Mesenchymal stem cell (in vitro differentiated cells and primary cell): Measurements from ENCODE around the gene DSCAM.

Source experiments
- DNase-seq: peaks from one replicate; pipeline ENCODE4 v3.0.0-alpha.2; 2013
- H2AFZ ChIP-seq: one replicate; pipeline ENCODE4 v1.6.1; 2013; ENCODE audit warnings: low read depth, mild to moderate bottlenecking, control low read depth, inconsistent platforms, low read length, moderate library complexity
- H2AK5ac ChIP-seq: 2 replicates; pipeline ENCODE4 v1.6.1; 2013; ENCODE audit warnings: low read length, moderate library complexity, mild to moderate bottlenecking, inconsistent platforms; ENCODE audit not compliant: severe bottlenecking
- H2BK120ac ChIP-seq: one replicate; pipeline ENCODE4 v1.6.1; 2013; ENCODE audit warnings: low read depth, mild to moderate bottlenecking, inconsistent platforms, low read length, moderate library complexity
- H2BK12ac ChIP-seq, 2 experiments: one replicate each; pipeline ENCODE4 v1.6.1; 2013; ENCODE audit warnings: inconsistent platforms in 2 of 2, low read length in 2 of 2, mild to moderate bottlenecking in 2 of 2, moderate library complexity in 2 of 2, control low read depth in 1 of 2
- H2BK15ac ChIP-seq: one replicate; pipeline ENCODE4 v1.6.1; 2013; ENCODE audit warnings: mild to moderate bottlenecking, low read depth, inconsistent platforms; ENCODE audit not compliant: poor library complexity, severe bottlenecking
- H2BK5ac ChIP-seq: 2 replicates; pipeline ENCODE4 v1.6.1; 2013; ENCODE audit warnings: low read depth, mild to moderate bottlenecking, low read length, control low read depth, inconsistent platforms; ENCODE audit not compliant: poor library complexity, severe bottlenecking
- H3K14ac ChIP-seq, 2 experiments: one replicate each; pipeline ENCODE4 v1.6.1; 2013; ENCODE audit warnings: inconsistent platforms in 2 of 2, low read length in 2 of 2, control low read depth in 1 of 2, mild to moderate bottlenecking in 1 of 2, moderate library complexity in 1 of 2
- H3K18ac ChIP-seq, 2 experiments: one replicate each; pipeline ENCODE4 v1.6.1; 2013; ENCODE audit warnings: inconsistent platforms in 2 of 2, low read length in 2 of 2, control low read depth in 1 of 2, low read depth in 1 of 2, mild to moderate bottlenecking in 1 of 2
- H3K23ac ChIP-seq, 2 experiments: one replicate each; pipeline ENCODE4 v1.6.1; 2013; ENCODE audit warnings: inconsistent platforms in 2 of 2, low read length in 2 of 2, mild to moderate bottlenecking in 2 of 2, moderate library complexity in 2 of 2, control low read depth in 1 of 2
- H3K27ac ChIP-seq: 2 replicates; pipeline ENCODE4 v1.5.1; 2013; ENCODE audit warnings: mild to moderate bottlenecking, moderate library complexity, low read length, control low read depth, inconsistent platforms; ENCODE audit not compliant: poor library complexity, severe bottlenecking
- H3K27me3 ChIP-seq, 2 experiments: 2 replicates each; pipeline versions ENCODE4 v1.6.1 to v1.7.0; 2013; ENCODE audit warnings: low read length in 2 of 2, mild to moderate bottlenecking in 2 of 2, moderate library complexity in 2 of 2, control low read depth in 1 of 2, inconsistent platforms in 1 of 2; ENCODE audit not compliant: control insufficient read depth in 1 of 2, insufficient read depth in 1 of 2
- H3K36me3 ChIP-seq, 2 experiments: 2 replicates each; pipeline versions ENCODE4 v1.6.1 to v1.7.0; 2013; ENCODE audit warnings: low read length in 2 of 2, control low read depth in 1 of 2, inconsistent platforms in 1 of 2, low read depth in 1 of 2, mild to moderate bottlenecking in 1 of 2; ENCODE audit not compliant: insufficient read depth in 2 of 2, control insufficient read depth in 1 of 2
- H3K4ac ChIP-seq, 2 experiments: one replicate each; pipeline ENCODE4 v1.6.1; 2013; ENCODE audit warnings: inconsistent platforms in 2 of 2, low read length in 2 of 2, mild to moderate bottlenecking in 2 of 2, moderate library complexity in 2 of 2, control low read depth in 1 of 2, low read depth in 1 of 2
- H3K4me1 ChIP-seq: 2 replicates; pipeline ENCODE4 v1.6.1; 2013; ENCODE audit warnings: low read depth, low read length, control low read depth; ENCODE audit not compliant: control insufficient read depth, insufficient read depth
- H3K4me2 ChIP-seq: 2 replicates; pipeline ENCODE4 v1.6.1; 2013; ENCODE audit warnings: low read length, mild to moderate bottlenecking, inconsistent platforms; ENCODE audit not compliant: poor library complexity, severe bottlenecking
- H3K4me3 ChIP-seq, 2 experiments: 2 replicates each; pipeline versions ENCODE4 v1.5.1 to v1.7.0; 2013; ENCODE audit warnings: low read length in 2 of 2, mild to moderate bottlenecking in 2 of 2, control low read depth in 1 of 2, low read depth in 1 of 2; ENCODE audit not compliant: insufficient read depth in 1 of 2
- H3K79me1 ChIP-seq: replicated peaks from 2 replicates; pipeline ENCODE4 v1.6.1; 2013; ENCODE audit warnings: mild to moderate bottlenecking, control low read depth, low read length, inconsistent platforms; ENCODE audit not compliant: poor library complexity, severe bottlenecking
- H3K9ac ChIP-seq: 2 replicates; pipeline ENCODE4 v1.7.0; 2013; ENCODE audit warnings: mild to moderate bottlenecking, low read length, moderate library complexity
- H3K9me3 ChIP-seq: 2 replicates; pipeline ENCODE4 v1.7.0; 2013; ENCODE audit warnings: mild to moderate bottlenecking, low read length; ENCODE audit not compliant: control insufficient read depth
- H4K8ac ChIP-seq: one replicate; pipeline ENCODE4 v1.6.1; 2013; ENCODE audit warnings: inconsistent platforms, mild to moderate bottlenecking, low read length, moderate library complexity
- H4K91ac ChIP-seq: one replicate; pipeline ENCODE4 v1.6.1; 2013; ENCODE audit warnings: mild to moderate bottlenecking, low read length, inconsistent platforms
- WGBS: methylation state at CpG from one replicate; pipeline ENCODE4 v1.1.7; 2013; ENCODE audit warnings: mixed read lengths; 5-methylcytosine and 5-hydroxymethylcytosine counted together

The DSCAM gene

GRCh38 chr21:40018871-40019475 is 828.0 kb downstream of the DSCAM start:
- Histone ChIP-seq H3K4me1 (no peaks in the 10 kb centered on the region), H2BK15ac (no peak overlapping the region), H3K18ac (no peak overlapping the region), H3K14ac (no peak overlapping the region), H4K91ac (no peak overlapping the region), H2AFZ (no peak overlapping the region), H2AK5ac (no peak overlapping the region), H3K4me3 (no peak overlapping the region), H2BK120ac (no peak overlapping the region), H3K4me2 (no peak overlapping the region), H3K79me1 (no peaks in the 10 kb centered on the region), H2BK5ac (no peak overlapping the region), H3K27me3 (no peaks in the 10 kb centered on the region), H4K8ac (no peak overlapping the region), H3K9me3 (no peaks in the 10 kb centered on the region), H3K23ac (no peak overlapping the region), H3K4ac (no peak overlapping the region), H2BK12ac (no peak overlapping the region), H3K27ac (no peak overlapping the region), H3K9ac (no peak overlapping the region), H3K36me3 (no peaks in the 10 kb centered on the region)
- 80% methylated on average over 3 of the region's 3 CpGs for WGBS
- no peak for DNase-seq

GRCh38 chr21:40016667-40017066 is 830.3 kb downstream of the DSCAM start:
- Histone ChIP-seq H2BK5ac (no peak overlapping the region), H3K9ac (no peak overlapping the region), H4K8ac (no peak overlapping the region), H2BK12ac (no peak overlapping the region), H3K4me3 (no peak overlapping the region), H3K4me2 (no peak overlapping the region), H4K91ac (no peak overlapping the region), H2BK15ac (no peak overlapping the region), H3K36me3 (no peaks in the 10 kb centered on the region), H2AFZ (no peak overlapping the region), H3K23ac (no peak overlapping the region), H3K14ac (no peak overlapping the region), H2BK120ac (no peak overlapping the region), H3K27ac (no peak overlapping the region), H3K4me1 (no peaks in the 10 kb centered on the region), H3K79me1 (no peaks in the 10 kb centered on the region), H3K27me3 (no peaks in the 10 kb centered on the region), H3K18ac (no peak overlapping the region), H3K9me3 (no peaks in the 10 kb centered on the region), H2AK5ac (no peak overlapping the region), H3K4ac (no peak overlapping the region)
- no peak for DNase-seq
- WGBS = 79% methylated on average over 7 of the region's 8 CpGs

GRCh38 chr21:40016234-40016633 is 830.7 kb downstream of the DSCAM start:
- Histone ChIP-seq H2BK120ac (no peak overlapping the region), H2BK5ac (no peak overlapping the region), H3K4me2 (no peak overlapping the region), H3K4ac (no peak overlapping the region), H3K79me1 (no peaks in the 10 kb centered on the region), H4K8ac (no peak overlapping the region), H3K23ac (no peak overlapping the region), H3K4me1 (no peaks in the 10 kb centered on the region), H2AFZ (no peak overlapping the region), H4K91ac (no peak overlapping the region), H3K27ac (no peak overlapping the region), H3K9me3 (no peaks in the 10 kb centered on the region), H3K27me3 (no peaks in the 10 kb centered on the region), H3K9ac (no peak overlapping the region), H3K4me3 (no peak overlapping the region), H3K14ac (no peak overlapping the region), H2BK15ac (no peak overlapping the region), H3K18ac (no peak overlapping the region), H3K36me3 (no peaks in the 10 kb centered on the region), H2AK5ac (no peak overlapping the region), H2BK12ac (no peak overlapping the region)
- DNase-seq = no peak
- 48% methylated on average over 3 of the region's 3 CpGs for WGBS

DNA sequence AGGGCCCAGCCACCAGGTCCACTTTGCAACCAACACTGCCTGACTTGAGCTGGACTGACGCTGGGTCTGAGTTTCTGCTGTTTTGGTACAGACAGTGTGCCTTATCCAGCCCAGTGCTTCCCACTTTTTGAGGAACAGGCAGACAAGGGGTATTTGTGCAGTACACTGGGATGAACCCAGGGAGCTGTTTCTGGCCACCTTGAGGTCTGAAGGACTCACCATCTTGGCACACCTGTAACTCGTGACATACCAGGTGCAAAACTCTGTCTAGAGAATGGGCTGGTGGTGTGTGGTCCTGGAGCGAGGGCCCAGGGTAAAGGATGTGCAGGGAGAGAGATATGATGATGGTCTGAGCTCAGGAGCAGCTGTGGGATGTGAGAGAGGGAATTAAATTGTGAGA is 831.1 kb downstream of the DSCAM start:
- no peak overlapping the region for H3K14ac ChIP-seq
- H3K4me3 ChIP-seq = no peak overlapping the region
- no peak overlapping the region for H3K4ac ChIP-seq
- no peak overlapping the region for H3K9ac ChIP-seq
- no peaks in the 10 kb centered on the region for H3K9me3 ChIP-seq
- WGBS = 42% methylated on average over 3 of the region's 3 CpGs
- no peak overlapping the region for H2BK12ac ChIP-seq
- DNase-seq = no peak
- H2BK5ac ChIP-seq = no peak overlapping the region
- no peak overlapping the region for H3K4me2 ChIP-seq
- H4K91ac ChIP-seq = no peak overlapping the region
- no peaks in the 10 kb centered on the region for H3K4me1 ChIP-seq
- H2BK15ac ChIP-seq = no peak overlapping the region
- no peaks in the 10 kb centered on the region for H3K79me1 ChIP-seq
- no peak overlapping the region for H4K8ac ChIP-seq
- no peak overlapping the region for H2AFZ ChIP-seq
- no peak overlapping the region for H2AK5ac ChIP-seq
- no peak overlapping the region for H3K18ac ChIP-seq
- H3K27ac ChIP-seq = no peak overlapping the region
- H3K27me3 ChIP-seq = no peaks in the 10 kb centered on the region
- H3K23ac ChIP-seq = no peak overlapping the region
- no peak overlapping the region for H2BK120ac ChIP-seq
- H3K36me3 ChIP-seq = no peaks in the 10 kb centered on the region
